Skeletal muscle tissue (tissue), 4 donors: Measurements from ENCODE around the gene TSPAN9. TPM values are rescaled to one million over a fixed set of nuclear protein-coding genes. Genes with fewer than 3 reads are reported as not detected.
A peak's percentile ranks its signal among the peaks of the same experiment; 100 is the strongest.

Experiments
- H3K27ac ChIP-seq: one replicate; pipeline ENCODE4 v1.7.0; 2013; ENCODE audit warnings: mild to moderate bottlenecking, low read depth, low read length, inconsistent platforms
- H3K27me3 ChIP-seq, 3 donors: one replicate each; pipeline ENCODE4 v1.7.0; 2013; ENCODE audit warnings: low read length in 3 of 3; ENCODE audit not compliant: control insufficient read depth in 3 of 3, insufficient read depth in 3 of 3
- H3K36me3 ChIP-seq, 3 donors: one replicate each; pipeline ENCODE4 v1.7.0; 2013; ENCODE audit warnings: low read length in 3 of 3; ENCODE audit not compliant: control insufficient read depth in 3 of 3, insufficient read depth in 3 of 3
- H3K4me1 ChIP-seq, 3 donors: one replicate each; pipeline ENCODE4 v1.7.0; 2013; ENCODE audit warnings: low read length in 3 of 3, mild to moderate bottlenecking in 3 of 3; ENCODE audit not compliant: control insufficient read depth in 3 of 3, insufficient read depth in 3 of 3
- H3K4me3 ChIP-seq, 3 donors: one replicate each; pipeline ENCODE4 v1.7.0; 2013; ENCODE audit warnings: low read length in 3 of 3
- H3K9ac ChIP-seq, 3 donors: one replicate each; pipeline ENCODE4 v1.7.0; 2013; ENCODE audit warnings: low read length in 3 of 3, mild to moderate bottlenecking in 3 of 3, moderate library complexity in 2 of 3, low read depth in 1 of 3
- H3K9me3 ChIP-seq, 3 donors: one replicate each; pipeline ENCODE4 v1.7.0; 2013; ENCODE audit warnings: low read length in 3 of 3; ENCODE audit not compliant: control insufficient read depth in 3 of 3
- total RNA-seq: library from RNA; depleted of rRNA; stranded (reverse); fragments of >200 nt; gene quantifications from one replicate; pipeline ENCODE4 v1.2.3, GENCODE V29; 2014
- donor health status: Osteomylitis.

The TSPAN9 gene
- total RNA-seq, 1 donor from 2014 or later = 66.3 TPM

DNA sequence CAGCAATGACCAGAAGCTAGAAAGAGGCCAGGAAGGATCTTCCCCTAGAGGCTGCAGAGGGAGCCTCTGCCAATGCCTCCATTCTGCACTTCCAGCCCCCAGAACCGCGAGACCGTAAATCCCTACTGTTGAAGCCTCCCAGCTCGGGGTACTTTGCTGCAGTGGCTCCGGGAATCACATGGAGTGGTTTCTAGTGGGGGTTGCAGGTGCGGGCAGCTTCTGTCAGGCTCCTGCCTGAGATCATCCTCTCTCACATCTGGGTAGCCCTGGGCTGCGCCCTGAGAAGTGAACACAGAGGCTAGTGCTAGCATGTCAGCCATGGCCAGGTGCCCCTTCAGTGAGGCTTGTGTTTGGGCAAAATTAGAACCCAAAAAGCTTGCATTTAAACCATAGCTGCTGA lies 67.3 kb downstream of the TSPAN9 start:
- no peak overlapping the region for H3K27ac ChIP-seq
- H3K9me3 ChIP-seq = no peaks in the 10 kb centered on the region
- no peaks in the 10 kb centered on the region for H3K36me3 ChIP-seq
- H3K4me1 ChIP-seq = peaks cover 26 to 47% (median 42%) of the 10 kb centered on the region in 3 donors
- peaks cover 0 to 2% (median 0%) of the 10 kb centered on the region in 3 donors for H3K27me3 ChIP-seq
- no peak overlapping the region for H3K9ac ChIP-seq
- H3K4me3 ChIP-seq = no peak overlapping the region

DNA sequence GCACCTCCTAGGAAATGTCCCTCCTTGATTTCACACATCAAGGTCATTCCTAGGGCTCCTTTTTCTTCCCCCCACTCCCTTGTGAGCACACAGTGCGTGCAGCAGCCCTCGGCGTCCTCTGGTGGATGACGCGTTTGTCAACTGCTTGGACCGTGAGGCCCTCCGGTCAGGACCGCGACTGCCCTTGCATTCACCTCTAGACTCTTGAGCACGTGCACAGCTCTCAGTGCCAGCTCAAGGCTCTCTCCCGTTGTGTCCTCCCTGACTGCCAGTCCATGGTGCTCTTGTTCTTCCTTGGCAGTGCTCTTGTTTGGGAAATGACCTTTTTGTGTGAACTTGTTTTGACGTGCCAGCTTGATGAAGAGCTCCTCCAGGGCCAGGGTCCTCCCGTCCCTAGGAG lies 67.9 kb downstream of the TSPAN9 start:
- H3K4me1 ChIP-seq = peaks cover 30 to 53% (median 42%) of the 10 kb centered on the region in 3 donors

GRCh38 chr12:3145546-3146310 lies 68.5 kb downstream of the TSPAN9 start:
- no peaks in the 10 kb centered on the region for H3K9me3 ChIP-seq
- H3K4me3 ChIP-seq = no peak overlapping the region
- no peak overlapping the region for H3K27ac ChIP-seq
- peaks cover 37 to 57% (median 44%) of the 10 kb centered on the region in 3 donors for H3K4me1 ChIP-seq
- no peaks in the 10 kb centered on the region for H3K36me3 ChIP-seq
- peak overlapping the region in 1 of 3 donors; percentile 16 for H3K9ac ChIP-seq
- peaks cover 0 to 2% (median 0%) of the 10 kb centered on the region in 3 donors for H3K27me3 ChIP-seq

More for the DNA sequence above, 67.9 kb downstream of the TSPAN9 start:
- peaks cover 0 to 2% (median 0%) of the 10 kb centered on the region in 3 donors for H3K27me3 ChIP-seq
- no peak overlapping the region for H3K4me3 ChIP-seq
- no peak overlapping the region for H3K9ac ChIP-seq
- no peaks in the 10 kb centered on the region for H3K36me3 ChIP-seq
- H3K27ac ChIP-seq = no peak overlapping the region
- no peaks in the 10 kb centered on the region for H3K9me3 ChIP-seq

DNA sequence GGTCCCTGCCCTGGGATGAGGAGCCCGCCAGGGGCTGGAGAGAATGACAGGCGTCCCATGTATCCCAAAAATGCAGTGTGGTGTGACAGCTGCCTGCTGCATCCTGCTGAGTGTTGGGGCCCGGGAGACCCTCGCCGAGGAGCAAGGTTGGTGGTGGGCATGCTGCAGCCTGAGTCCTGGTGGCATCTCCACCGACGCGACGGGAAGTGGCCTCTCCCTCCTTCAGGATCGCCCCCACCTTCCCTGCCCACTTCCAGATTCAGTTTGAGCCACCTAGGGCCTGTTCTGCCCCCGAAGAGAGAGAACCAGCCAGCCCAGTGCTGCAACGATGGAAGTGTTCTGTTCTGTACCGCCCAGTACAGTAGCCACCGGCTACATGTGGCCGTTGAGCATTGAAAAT lies 70.1 kb downstream of the TSPAN9 start:
- Histone ChIP-seq H3K36me3 (no peaks in the 10 kb centered on the region), H3K27me3 (peaks cover 0 to 2% (median 0%) of the 10 kb centered on the region in 3 donors), H3K27ac (no peak overlapping the region), H3K9ac (no peak overlapping the region), H3K4me1 (peaks cover 40 to 57% (median 41%) of the 10 kb centered on the region in 3 donors), H3K4me3 (no peak overlapping the region), H3K9me3 (no peaks in the 10 kb centered on the region)

GRCh38 chr12:3148366-3149000 lies 71.3 kb downstream of the TSPAN9 start:
- no peak overlapping the region for H3K27ac ChIP-seq
- no peaks in the 10 kb centered on the region for H3K36me3 ChIP-seq
- H3K27me3 ChIP-seq = peaks cover 0 to 2% (median 0%) of the 10 kb centered on the region in 3 donors
- H3K9ac ChIP-seq = no peak overlapping the region
- H3K9me3 ChIP-seq = no peaks in the 10 kb centered on the region
- H3K4me3 ChIP-seq = no peak overlapping the region
- peaks cover 39 to 53% (median 41%) of the 10 kb centered on the region in 3 donors for H3K4me1 ChIP-seq

GRCh38 chr12:3149515-3150307 lies 72.5 kb downstream of the TSPAN9 start:
- H3K4me1 ChIP-seq = peaks cover 41 to 56% (median 44%) of the 10 kb centered on the region in 3 donors
- H3K27me3 ChIP-seq = peaks cover 0 to 2% (median 0%) of the 10 kb centered on the region in 3 donors
- H3K27ac ChIP-seq = no peak overlapping the region
- H3K36me3 ChIP-seq = no peaks in the 10 kb centered on the region
- no peak overlapping the region for H3K4me3 ChIP-seq
- H3K9me3 ChIP-seq = no peaks in the 10 kb centered on the region
- no peak overlapping the region for H3K9ac ChIP-seq

DNA sequence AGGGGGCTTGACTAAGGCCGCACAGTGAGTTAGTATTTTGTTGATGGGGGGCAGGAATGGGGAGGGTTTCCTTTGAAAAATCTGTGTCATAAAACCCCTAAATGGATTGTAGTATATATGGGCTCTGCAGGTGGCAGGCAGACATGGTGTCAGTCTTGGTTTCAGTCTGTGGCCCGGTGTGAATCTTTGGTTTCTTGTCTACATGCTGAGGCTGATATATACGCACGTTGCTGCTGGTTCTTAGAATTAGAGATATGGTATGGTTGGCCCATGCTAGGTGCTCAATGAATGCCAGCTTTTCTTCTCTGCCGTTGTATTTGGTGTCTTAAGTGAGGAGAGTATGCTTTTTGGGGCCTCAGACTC lies 73.1 kb downstream of the TSPAN9 start:
- Histone ChIP-seq H3K27me3 (peaks cover 0 to 2% (median 0%) of the 10 kb centered on the region in 3 donors), H3K36me3 (no peaks in the 10 kb centered on the region), H3K9ac (peak overlapping the region in 1 of 3 donors; percentile 37), H3K9me3 (no peaks in the 10 kb centered on the region), H3K27ac (no peak overlapping the region), H3K4me1 (peaks cover 40 to 52% (median 41%) of the 10 kb centered on the region in 3 donors), H3K4me3 (no peak overlapping the region)

DNA sequence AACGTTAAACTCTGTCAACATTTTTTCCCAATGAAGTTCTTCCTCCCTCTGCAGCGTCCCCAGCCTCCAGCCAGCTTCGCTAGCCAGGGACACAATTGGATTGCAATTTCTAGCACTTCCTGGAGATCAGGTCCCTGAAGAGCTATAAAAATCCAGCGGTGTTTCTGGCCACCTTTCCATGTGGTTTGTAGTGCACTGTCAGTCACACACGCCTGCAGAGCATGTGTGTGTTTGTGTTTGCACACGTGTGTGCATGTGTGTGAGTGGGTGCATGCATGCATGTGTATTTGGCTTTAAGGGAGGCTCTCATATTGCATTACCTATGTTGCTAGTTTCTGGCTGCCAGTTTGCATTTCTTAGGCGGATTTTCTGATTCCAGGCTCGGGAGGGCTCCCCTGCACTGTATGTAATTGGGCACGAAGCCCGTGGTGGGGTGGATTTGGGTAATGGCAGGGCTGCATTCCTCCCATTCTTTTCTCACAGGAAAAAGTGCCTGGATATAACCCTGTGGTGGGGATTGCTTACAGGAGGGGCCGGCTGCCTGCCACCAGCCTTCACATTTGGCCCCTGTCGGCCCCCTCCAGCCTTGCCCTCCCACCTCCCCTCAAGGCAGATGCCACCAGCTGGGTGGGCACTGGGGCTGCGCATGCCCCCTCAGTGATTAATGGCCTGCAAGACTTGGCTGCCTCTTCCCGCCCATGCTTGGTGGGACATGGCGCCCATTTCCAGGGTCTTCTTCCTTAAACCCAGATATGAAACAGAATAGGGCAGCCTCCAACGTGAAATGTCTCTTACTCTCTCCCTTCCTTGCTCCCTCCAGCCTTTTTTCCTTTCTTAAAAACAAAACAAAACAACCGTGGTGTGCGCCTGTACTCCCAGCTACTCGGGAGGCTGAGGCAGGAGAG lies 74.0 kb downstream of the TSPAN9 start:
- H3K4me3 ChIP-seq = no peak overlapping the region
- peaks cover 40 to 47% (median 41%) of the 10 kb centered on the region in 3 donors for H3K4me1 ChIP-seq
- peak overlapping the region in 1 of 3 donors; percentile 37 for H3K9ac ChIP-seq
- no peaks in the 10 kb centered on the region for H3K9me3 ChIP-seq
- no peaks in the 10 kb centered on the region for H3K36me3 ChIP-seq
- no peak overlapping the region for H3K27ac ChIP-seq
- H3K27me3 ChIP-seq = no peaks in the 10 kb centered on the region

GRCh38 chr12:3152011-3152511 lies 74.9 kb downstream of the TSPAN9 start:
- H3K4me1 ChIP-seq = peaks cover 40 to 47% (median 41%) of the 10 kb centered on the region in 3 donors

More at GRCh38 chr12:3152011-3152511, 74.9 kb downstream of the TSPAN9 start:
- Histone ChIP-seq H3K36me3 (no peaks in the 10 kb centered on the region), H3K9me3 (no peaks in the 10 kb centered on the region), H3K4me3 (no peak overlapping the region), H3K27me3 (no peaks in the 10 kb centered on the region), H3K27ac (no peak overlapping the region), H3K9ac (peak overlapping the region in 1 of 3 donors; percentile 32)
